T-helper 1 cell treated with Interleukin-12 subunit alpha and Interleukin-12 subunit beta and Interleukin-4 antibody, amounts not matched to agents 30 μg/mL and 1 μg/mL, for 36 hours (primary cell): ENCODE results near the gene ANO10.
"Not testable (repeated sequence)": the region's sequence is repeated elsewhere in the genome, so short reads cannot be mapped to it uniquely, and the experiment has no call there.

ENCODE experiments used
- H3K27ac Mint-ChIP-seq: one replicate; pipeline ENCODE4 v1.8.0; 2021; ENCODE audit warnings: mild to moderate bottlenecking, mixed read lengths
- H3K27me3 Mint-ChIP-seq: one replicate; pipeline ENCODE4 v1.8.0; 2021; ENCODE audit warnings: low read depth, mixed read lengths
- H3K36me3 Mint-ChIP-seq: one replicate; pipeline ENCODE4 v1.8.0; 2021; ENCODE audit warnings: low read depth, mixed read lengths
- H3K4me1 Mint-ChIP-seq: one replicate; pipeline ENCODE4 v1.8.0; 2021; ENCODE audit warnings: low read depth, mixed read lengths
- H3K4me3 Mint-ChIP-seq: one replicate; pipeline ENCODE4 v1.8.0; 2021; ENCODE audit warnings: mild to moderate bottlenecking, moderate library complexity, mixed read lengths
- H3K9me3 Mint-ChIP-seq: one replicate; pipeline ENCODE4 v1.8.0; 2021; ENCODE audit warnings: mixed read lengths

The ANO10 gene

DNA sequence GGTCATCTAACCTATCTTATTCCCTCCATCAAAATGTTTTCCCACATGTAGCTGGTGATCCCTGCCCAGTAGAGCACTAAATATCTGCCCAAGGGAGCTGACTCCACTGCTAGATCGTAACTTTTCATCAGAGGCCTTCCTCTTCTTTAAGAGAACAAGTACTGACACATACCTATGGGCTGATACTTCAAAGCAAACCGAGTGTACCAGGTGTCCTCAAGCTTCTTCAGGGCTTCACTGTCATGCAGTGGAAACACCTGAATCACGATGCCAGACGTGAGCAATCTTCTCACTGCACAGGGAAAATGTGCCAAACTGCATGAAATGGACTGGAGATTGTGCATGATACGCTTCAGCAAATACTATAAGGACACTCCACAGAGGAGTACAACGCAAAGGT lies 41.6 kb downstream of the ANO10 start:
- Mint-ChIP-seq H3K4me3 (no peak overlapping the region), H3K27me3 (no peaks in the 10 kb centered on the region), H3K27ac (no peak overlapping the region), H3K9me3 (no peaks in the 10 kb centered on the region), H3K4me1 (peaks cover 14% of the 10 kb centered on the region), H3K36me3 (no peaks in the 10 kb centered on the region)

DNA sequence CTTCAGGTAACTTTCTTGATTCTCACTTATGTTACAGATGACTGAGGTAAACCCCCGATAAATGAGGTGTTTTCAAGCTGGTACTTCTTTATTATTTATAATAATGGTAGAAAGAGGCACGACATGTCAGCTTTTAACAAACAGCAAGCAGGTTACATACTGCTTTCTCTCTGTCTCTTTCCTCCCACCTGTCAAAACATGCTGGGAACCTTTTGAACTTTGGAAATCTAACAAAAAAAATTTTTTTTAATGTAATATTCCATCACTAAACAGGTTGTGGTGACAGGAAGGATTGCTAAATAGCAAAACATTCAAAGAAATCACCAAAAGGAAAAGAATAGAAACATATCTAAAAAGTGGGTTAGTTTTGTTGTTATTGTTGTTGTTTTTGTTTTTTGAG lies 48.2 kb downstream of the ANO10 start:
- no peaks in the 10 kb centered on the region for H3K27me3 Mint-ChIP-seq
- H3K4me1 Mint-ChIP-seq, result no peaks in the 10 kb centered on the region
- H3K4me3 Mint-ChIP-seq, result no peak overlapping the region
- no peaks in the 10 kb centered on the region for H3K36me3 Mint-ChIP-seq
- no peaks in the 10 kb centered on the region for H3K9me3 Mint-ChIP-seq
- no peak overlapping the region for H3K27ac Mint-ChIP-seq

GRCh38 chr3:43565661-43566341 lies 56.0 kb downstream of the ANO10 start:
- H3K27me3 Mint-ChIP-seq, H3K4me3 Mint-ChIP-seq, H3K9me3 Mint-ChIP-seq, H3K27ac Mint-ChIP-seq, H3K36me3 Mint-ChIP-seq, H3K4me1 Mint-ChIP-seq: not testable (repeated sequence)

DNA sequence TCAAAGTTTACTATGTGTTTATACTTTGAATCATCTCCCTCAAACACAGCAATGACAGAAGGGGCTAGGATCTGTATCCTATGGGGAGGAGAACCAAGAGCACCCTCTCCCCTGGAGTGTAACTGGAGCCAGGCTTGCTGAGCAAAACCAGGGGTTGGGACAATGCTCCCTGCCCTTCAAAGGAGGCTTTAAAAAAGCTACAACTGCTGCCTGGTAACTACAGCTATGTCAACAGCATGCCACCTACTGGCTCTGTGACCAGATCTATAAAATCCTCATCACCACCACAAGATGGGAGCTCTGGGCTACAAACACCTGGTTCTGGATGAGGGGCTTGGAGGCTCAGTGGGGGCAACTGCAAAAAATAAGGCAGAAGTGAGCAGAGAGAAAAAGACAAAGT lies 61.9 kb downstream of the ANO10 start:
- Mint-ChIP-seq H3K36me3 (no peaks in the 10 kb centered on the region), H3K9me3 (no peaks in the 10 kb centered on the region), H3K27ac (no peak overlapping the region)

GRCh38 chr3:43558171-43558570 lies 63.6 kb downstream of the ANO10 start:
- no peaks in the 10 kb centered on the region for H3K27me3 Mint-ChIP-seq
- H3K9me3 Mint-ChIP-seq, result no peaks in the 10 kb centered on the region
- no peaks in the 10 kb centered on the region for H3K36me3 Mint-ChIP-seq
- H3K27ac Mint-ChIP-seq, result no peak overlapping the region
- H3K4me1 Mint-ChIP-seq, result no peaks in the 10 kb centered on the region
- H3K4me3 Mint-ChIP-seq, result no peak overlapping the region

More for the DNA sequence above, 61.9 kb downstream of the ANO10 start:
- H3K4me1 Mint-ChIP-seq, result no peaks in the 10 kb centered on the region
- H3K27me3 Mint-ChIP-seq, result no peaks in the 10 kb centered on the region
- H3K4me3 Mint-ChIP-seq, result no peak overlapping the region

- Mint-ChIP-seq H3K4me1 (no peaks in the 10 kb centered on the region), H3K9me3 (no peaks in the 10 kb centered on the region), H3K27ac (no peak overlapping the region), H3K36me3 (no peaks in the 10 kb centered on the region), H3K4me3 (no peak overlapping the region), H3K27me3 (no peaks in the 10 kb centered on the region)
Measured at GRCh38 chr3:43549626-43550290, 72.1 kb downstream of the ANO10 start.

DNA sequence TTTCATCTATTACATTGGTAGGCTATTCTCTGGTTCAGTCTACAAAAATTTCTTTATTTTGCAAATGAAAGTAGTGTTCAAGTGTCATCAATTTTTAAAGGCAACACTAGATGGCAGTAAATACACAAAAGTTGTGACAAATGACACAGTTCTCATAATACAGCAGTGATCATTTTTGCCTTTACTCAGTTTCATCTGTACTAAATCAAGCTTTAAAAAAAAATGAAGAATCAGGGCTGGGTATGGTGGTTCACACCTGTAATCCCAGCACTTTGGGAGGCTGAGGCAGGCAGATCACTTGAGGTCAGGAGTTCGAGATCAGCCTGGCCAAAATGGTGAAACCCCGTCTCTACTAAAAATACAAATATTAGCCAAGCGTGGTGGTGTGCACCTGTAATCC lies 77.5 kb downstream of the ANO10 start:
- not testable (repeated sequence) for H3K4me1 Mint-ChIP-seq, H3K36me3 Mint-ChIP-seq, H3K27me3 Mint-ChIP-seq, H3K27ac Mint-ChIP-seq, H3K4me3 Mint-ChIP-seq, H3K9me3 Mint-ChIP-seq

- H3K9me3 Mint-ChIP-seq, result no peaks in the 10 kb centered on the region
- peaks cover 7% of the 10 kb centered on the region for H3K27me3 Mint-ChIP-seq
Measured at GRCh38 chr3:43542328-43543043, 79.3 kb downstream of the ANO10 start.

DNA sequence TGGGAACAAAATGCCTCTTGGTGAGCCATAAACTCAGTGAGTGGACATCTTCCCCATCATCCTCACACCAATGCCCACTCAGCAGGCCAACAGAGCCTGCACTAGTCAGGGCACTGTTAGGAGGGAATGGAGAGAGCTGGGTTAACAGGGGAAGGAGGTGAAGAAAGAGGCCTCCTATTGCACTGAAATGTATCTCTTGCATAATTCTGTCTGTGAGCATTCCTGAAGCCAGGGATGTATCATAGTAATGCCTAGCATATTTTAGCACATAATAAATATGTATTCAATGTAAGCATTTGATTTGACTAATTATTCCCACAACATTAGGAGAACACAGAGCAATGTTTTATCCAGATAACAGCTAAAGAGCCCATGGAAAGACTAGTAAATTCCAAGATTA lies 81.2 kb downstream of the ANO10 start:
- H3K27ac Mint-ChIP-seq, result no peak overlapping the region

More at GRCh38 chr3:43542328-43543043, 79.3 kb downstream of the ANO10 start:
- Mint-ChIP-seq H3K4me1 (no peaks in the 10 kb centered on the region), H3K36me3 (no peaks in the 10 kb centered on the region), H3K27ac (no peak overlapping the region), H3K4me3 (no peak overlapping the region)

DNA sequence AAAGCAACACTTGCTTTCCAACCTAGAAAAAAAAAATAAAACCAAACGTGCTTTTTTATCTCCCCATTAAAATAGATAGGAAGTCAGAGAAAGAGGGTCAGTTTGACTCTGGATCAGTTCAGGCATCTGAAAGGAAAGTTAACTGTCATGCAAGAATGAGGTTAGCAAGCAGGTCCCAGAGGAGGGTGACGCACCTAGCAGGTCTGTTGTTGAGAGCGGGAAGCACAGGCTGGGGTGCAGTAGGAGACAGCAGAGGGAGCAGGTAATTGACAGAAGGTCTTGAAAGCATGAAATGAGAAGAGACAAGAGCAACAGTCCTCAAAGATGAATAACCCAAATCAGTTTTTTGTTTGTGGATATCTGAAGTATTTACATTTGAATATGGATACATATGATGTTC lies 82.5 kb downstream of the ANO10 start:
- Mint-ChIP-seq H3K36me3 (no peaks in the 10 kb centered on the region), H3K9me3 (no peaks in the 10 kb centered on the region), H3K4me1 (no peaks in the 10 kb centered on the region), H3K27ac (no peak overlapping the region), H3K4me3 (no peak overlapping the region), H3K27me3 (peaks cover 7% of the 10 kb centered on the region)

More for the DNA sequence above, 81.2 kb downstream of the ANO10 start:
- Mint-ChIP-seq H3K27me3 (peaks cover 7% of the 10 kb centered on the region), H3K9me3 (no peaks in the 10 kb centered on the region), H3K4me3 (no peak overlapping the region), H3K36me3 (no peaks in the 10 kb centered on the region), H3K4me1 (no peaks in the 10 kb centered on the region)

DNA sequence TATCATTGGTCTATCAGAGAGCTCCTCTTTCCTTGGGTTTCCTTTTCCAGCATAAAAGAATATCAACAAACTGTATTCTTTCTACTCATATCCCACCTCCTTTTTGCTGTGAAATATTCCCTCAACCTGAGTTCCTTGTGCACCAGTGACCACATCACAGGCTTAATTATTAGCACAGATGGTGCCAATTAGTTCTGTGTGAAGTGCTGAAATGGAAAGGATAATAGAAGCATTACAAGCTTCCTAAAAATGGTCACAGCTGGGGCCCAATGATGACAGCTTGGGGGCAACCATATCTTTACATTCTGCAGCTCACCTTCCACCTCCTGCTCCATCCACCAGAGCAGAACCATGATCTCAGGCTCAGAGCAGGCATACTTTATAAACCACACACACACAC lies 84.6 kb downstream of the ANO10 start:
- Mint-ChIP-seq H3K4me3 (no peak overlapping the region), H3K27ac (no peak overlapping the region), H3K9me3 (no peaks in the 10 kb centered on the region), H3K36me3 (no peaks in the 10 kb centered on the region), H3K27me3 (peaks cover 7% of the 10 kb centered on the region), H3K4me1 (no peaks in the 10 kb centered on the region)

DNA sequence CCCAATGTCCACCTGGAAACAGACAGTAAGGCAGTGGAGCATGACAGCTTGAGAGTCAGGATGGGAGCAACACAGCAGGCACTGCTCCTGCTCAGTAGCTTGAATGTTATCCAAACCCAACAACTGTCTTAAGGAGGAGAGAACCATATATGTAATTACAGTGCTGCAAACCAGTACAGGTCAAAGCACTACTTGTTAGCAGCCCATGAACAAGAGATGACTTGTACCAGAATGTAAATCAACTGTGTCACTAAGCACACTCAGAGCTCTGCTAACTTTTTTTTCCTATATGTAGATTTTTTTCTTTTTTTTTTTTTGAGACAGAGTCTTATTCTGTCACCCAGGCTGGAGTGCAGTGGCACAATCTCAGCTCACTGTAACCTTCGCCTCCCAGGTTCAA lies 87.1 kb downstream of the ANO10 start:
- no peaks in the 10 kb centered on the region for H3K36me3 Mint-ChIP-seq
- no peaks in the 10 kb centered on the region for H3K9me3 Mint-ChIP-seq
- H3K4me3 Mint-ChIP-seq, result no peak overlapping the region
- no peaks in the 10 kb centered on the region for H3K4me1 Mint-ChIP-seq
- no peak overlapping the region for H3K27ac Mint-ChIP-seq
- peaks cover 7% of the 10 kb centered on the region for H3K27me3 Mint-ChIP-seq

DNA sequence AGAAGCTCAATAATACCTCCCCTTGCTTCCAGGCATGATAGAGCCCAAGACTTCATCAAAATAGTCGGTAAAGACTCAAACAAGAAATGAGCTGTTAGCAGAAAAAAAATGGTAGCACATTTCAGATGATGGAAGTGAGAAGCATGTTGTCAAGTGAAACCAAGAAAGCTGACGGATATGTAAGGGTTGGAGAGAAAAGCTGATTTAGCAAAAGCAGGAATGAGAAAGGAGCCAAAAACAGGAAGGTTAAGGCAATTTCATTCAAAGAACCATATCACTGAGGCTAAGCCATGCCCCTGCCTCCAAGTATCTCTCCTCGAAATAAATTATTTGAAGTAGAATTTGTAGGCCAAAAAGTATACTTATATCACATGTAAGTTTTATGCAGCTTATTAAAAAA lies 88.8 kb downstream of the ANO10 start:
- Mint-ChIP-seq H3K9me3 (peaks cover 5% of the 10 kb centered on the region), H3K4me3 (no peak overlapping the region), H3K27me3 (peaks cover 4% of the 10 kb centered on the region), H3K27ac (no peak overlapping the region), H3K36me3 (no peaks in the 10 kb centered on the region), H3K4me1 (no peaks in the 10 kb centered on the region)

- Mint-ChIP-seq H3K4me1 (no peaks in the 10 kb centered on the region), H3K27me3 (peaks cover 4% of the 10 kb centered on the region), H3K4me3 (no peak overlapping the region), H3K36me3 (peaks cover 4% of the 10 kb centered on the region), H3K27ac (no peak overlapping the region), H3K9me3 (peaks cover 8% of the 10 kb centered on the region)
Measured at GRCh38 chr3:43531835-43532234, 90.0 kb downstream of the ANO10 start.

DNA sequence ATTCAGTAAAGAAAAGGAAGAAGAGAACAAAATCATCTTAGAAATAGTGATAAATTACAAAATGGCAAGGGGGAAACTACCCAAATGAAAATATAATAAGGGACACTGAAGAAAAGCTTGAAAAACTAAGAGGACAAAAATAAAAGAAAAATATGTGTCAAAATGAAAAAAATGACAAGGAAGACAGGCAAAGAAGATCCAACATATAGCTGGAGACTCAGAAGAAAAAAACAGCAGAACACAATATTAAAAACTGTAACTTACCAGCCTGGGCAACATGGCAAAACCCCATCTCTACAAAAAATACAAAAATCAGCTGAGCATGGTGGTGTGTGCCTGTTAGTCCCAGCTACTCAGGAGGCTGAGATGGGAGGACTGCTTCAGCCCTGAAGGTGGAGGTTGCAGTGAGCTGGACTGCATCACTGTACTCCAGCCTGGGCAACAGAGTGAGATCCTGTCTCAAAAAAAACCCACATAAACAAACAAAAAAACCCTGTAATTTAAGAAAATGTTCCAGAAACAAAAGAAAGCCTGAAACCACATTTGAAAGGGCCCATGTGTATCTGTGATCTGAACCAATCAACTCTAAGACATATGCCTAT lies 93.2 kb downstream of the ANO10 start:
- Mint-ChIP-seq H3K4me3 (no peak overlapping the region), H3K27ac (no peak overlapping the region), H3K9me3 (peaks cover 8% of the 10 kb centered on the region), H3K27me3 (peaks cover 4% of the 10 kb centered on the region), H3K36me3 (peaks cover 4% of the 10 kb centered on the region), H3K4me1 (no peaks in the 10 kb centered on the region)
